AG09319 (cell line): ENCODE measurements around the gene ZDHHC22.
"Not testable (repeated sequence)": the region's sequence is repeated elsewhere in the genome, so short reads cannot be mapped to it uniquely, and the experiment has no call there.

Experiments
- DNase-seq: peaks from one replicate; pipeline ENCODE4 v3.0.0-alpha.2; 2010; ENCODE audit warnings: low read depth; ENCODE audit errors: extremely low read depth
- CTCF ChIP-seq: IDR thresholded peaks from 2 replicates; pipeline ENCODE4 v1.5.1; 2011; ENCODE audit warnings: low read depth, mild to moderate bottlenecking, inconsistent platforms, low read length, moderate library complexity

ZDHHC22 gene

GRCh38 chr14:77175843-77176242, 34.3 kb upstream of the ZDHHC22 start:
- TF ChIP-seq CTCF, result no peak
- no peak for DNase-seq

- DNase-seq, result not testable (repeated sequence)
Measured at GRCh38 chr14:77173911-77174617, 32.5 kb upstream of the ZDHHC22 start.

- no peak for TF ChIP-seq CTCF
- no peak for DNase-seq
Measured at GRCh38 chr14:77172916-77173315, 31.3 kb upstream of the ZDHHC22 start.

- no peak for TF ChIP-seq CTCF
- DNase-seq, result no peak
Measured at GRCh38 chr14:77170045-77170444, 28.5 kb upstream of the ZDHHC22 start.

- TF ChIP-seq CTCF, result no peak
- DNase-seq, result no peak
Measured at GRCh38 chr14:77161011-77161410, 19.4 kb upstream of the ZDHHC22 start.

- no peak for DNase-seq
- TF ChIP-seq CTCF, result no peak
Measured at GRCh38 chr14:77158882-77159255, 17.3 kb upstream of the ZDHHC22 start.

- no peak for TF ChIP-seq CTCF
- DNase-seq, result peak; percentile 24
Measured at GRCh38 chr14:77158175-77158881, 16.7 kb upstream of the ZDHHC22 start.
